HG02852 (cell line): ENCODE data around the gene POSTN.

Source experiments
- ATAC-seq: cut with Tn5 transposase; IDR thresholded peaks from one replicate; pipeline ENCODE4 v1.9.1; 2021; ENCODE audit warnings: mild to moderate bottlenecking, moderate library complexity; ENCODE audit not compliant: unreplicated experiment

POSTN gene

DNA sequence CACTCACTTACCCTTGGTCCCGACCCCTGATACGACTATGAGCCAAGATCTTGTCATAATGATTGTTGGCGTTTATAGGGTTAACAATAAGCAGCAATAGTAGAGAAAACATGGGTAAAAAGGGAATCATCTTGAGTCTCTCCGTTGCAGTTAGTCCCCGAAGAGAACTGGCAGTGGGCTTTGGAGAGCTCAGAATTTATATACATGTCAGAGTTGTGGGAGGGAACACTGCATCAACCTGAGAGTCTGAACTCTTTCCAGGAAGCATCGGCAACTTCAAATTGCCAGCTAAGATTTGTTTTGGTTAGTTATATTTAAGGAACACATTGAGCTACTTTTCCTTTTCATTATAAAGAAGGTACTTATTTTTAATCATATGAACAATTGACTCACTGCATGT lies at the start of gene POSTN:
POSTN (minus strand) TSS at position 172 of the 400 bp plus-strand sequence; CDS start at position 130, 42 bp downstream.
- no peak for ATAC-seq

DNA sequence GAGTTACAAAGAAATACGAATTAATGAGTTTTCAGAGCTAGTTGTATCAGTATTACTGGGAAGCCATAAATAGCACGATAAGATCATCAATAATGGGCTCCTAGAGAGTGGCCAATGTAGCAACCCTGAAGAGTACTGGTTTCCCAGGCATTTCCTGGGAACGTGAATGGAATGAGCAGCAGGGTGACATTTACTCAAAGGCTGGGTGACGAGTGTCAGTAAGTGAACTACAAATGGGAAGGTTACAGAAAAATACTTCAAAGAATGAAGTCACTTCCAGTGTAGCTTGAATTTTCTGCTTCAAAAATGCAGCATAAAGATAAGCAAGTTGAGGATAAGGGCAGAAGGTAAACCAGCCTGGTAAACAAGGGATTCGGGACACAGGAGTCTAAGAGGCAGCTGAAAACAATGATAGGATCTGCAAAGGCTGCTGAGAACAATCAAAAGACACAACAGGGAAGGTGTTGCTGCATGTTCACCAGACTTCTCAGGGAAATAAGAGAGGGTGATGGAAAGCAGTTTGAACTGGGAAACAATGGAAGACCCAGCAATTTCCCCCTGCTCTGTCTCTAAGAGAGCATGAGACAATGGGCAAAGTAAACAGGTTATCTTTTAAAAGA lies 48.6 kb upstream of the POSTN start:
- ATAC-seq, result no peak

DNA sequence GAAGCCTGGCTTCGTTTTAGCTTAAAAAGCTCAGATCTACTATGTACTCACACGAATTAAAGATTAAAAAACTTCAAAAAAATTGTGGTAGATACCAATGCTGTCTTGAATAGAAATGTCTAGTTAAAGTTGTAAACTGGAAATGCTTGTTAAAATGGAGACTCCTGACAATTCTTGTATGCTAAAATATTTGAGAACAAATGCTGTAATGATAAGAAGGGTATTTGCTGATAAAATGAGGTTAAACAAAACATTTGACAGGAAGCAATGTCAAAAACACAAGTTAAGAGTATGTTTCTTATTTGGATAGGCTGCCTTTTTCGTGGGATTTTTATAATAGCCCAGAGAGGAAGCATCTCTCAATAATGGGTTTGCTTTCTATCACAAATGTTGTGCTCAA lies 48.0 kb upstream of the POSTN start:
- ATAC-seq, result no peak

GRCh38 chr13:37645181-37645740 lies 46.7 kb upstream of the POSTN start:
- ATAC-seq, result no peak

DNA sequence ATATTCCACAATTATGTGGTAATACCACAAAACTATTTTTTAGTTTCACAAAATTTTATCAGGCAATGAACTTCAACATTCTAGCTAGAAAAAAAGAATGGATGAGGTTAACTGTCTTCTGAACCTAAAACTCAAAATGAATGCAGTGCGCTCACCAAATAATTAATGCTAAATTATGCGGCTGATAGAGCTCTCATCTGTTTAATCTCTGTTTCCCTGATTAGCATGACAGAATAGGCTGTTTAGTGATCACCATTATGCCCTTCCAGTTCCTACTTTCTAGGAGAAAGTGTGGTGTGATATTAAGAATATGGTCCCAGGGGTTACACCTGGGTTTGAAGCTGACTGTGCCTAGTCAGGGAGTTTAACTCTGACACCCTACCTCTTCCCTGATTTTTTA lies 42.8 kb upstream of the POSTN start:
- no peak for ATAC-seq

DNA sequence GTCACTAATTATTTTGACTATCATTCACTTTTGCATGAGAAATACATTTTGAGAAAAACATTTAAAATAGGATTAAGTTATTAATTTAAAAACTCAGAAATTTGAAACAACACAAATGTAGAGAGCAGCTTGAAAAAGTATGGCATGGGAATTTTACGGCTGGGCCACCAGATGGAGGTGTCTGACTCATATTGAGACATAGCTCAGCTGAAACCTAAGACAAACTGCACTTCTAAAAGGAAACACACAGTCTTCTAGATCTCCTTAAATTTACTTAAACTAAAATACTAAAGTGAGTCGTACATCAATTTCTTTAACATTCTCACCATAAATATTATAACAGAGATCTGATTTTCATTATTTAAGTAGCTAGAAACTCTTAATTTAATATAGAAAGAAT lies 41.9 kb upstream of the POSTN start:
- ATAC-seq, result no peak

GRCh38 chr13:37636701-37637100 lies 38.1 kb upstream of the POSTN start:
- ATAC-seq, result no peak

DNA sequence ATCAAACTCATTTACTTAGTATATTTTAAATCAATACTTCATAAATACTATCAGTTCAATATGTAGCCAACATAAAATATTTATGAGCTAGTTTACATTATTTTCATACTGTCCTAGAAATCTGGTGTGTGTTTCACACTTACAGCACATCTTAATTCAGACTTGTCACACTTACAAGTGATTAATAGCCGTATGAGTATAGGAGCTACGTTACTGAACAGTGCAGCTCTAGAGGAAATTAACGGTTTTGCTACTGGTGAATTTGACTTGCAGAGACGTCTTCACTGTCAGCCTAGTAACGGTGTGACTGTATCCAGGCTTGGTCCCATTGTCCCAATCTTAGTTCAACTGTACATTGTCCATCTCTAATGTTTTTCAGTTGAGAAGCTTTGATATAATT lies 33.7 kb upstream of the POSTN start:
- no peak for ATAC-seq

DNA sequence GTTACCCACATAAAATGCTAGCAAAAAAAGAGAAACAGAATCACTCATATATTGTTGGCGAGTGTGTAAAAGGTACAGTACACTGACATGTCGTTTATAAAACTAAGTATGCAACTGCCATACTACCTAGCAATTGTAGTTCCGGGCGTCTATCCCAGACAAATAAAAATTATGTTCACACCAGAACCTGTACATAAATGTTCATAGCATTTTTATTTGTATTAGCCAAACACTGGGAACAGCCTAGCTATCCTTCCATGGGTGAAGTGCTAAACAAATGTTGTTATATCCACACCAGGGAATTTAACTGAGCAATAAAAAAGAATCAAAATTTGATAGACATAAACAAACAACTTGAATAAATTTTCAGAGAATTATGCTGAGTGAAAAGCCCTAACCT lies 28.9 kb upstream of the POSTN start:
- no peak for ATAC-seq

- no peak for ATAC-seq
These were observed 23.3 kb upstream of the POSTN start for GRCh38 chr13:37621811-37622361.

- ATAC-seq, result no peak
These were observed 20.0 kb upstream of the POSTN start for GRCh38 chr13:37618554-37618953.

DNA sequence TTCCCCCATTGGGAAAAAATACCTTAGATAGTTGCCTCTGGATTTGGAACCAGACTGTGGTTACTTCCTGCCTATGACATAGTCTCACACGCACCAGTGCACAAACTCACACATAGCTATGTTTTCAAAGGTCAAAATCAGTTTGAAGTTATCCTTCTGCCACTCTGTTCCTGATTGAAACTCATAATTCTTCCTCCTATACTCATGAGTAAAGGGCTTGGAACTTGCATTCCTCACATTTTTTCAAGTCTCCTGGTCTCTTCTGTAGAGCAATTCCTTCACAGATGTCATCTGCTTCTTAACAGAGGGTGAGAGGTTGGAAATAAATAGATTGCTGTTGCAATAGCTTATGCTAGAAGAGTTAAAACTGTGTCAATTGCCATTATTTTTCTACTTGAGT lies 18.6 kb upstream of the POSTN start:
- ATAC-seq, result no peak

DNA sequence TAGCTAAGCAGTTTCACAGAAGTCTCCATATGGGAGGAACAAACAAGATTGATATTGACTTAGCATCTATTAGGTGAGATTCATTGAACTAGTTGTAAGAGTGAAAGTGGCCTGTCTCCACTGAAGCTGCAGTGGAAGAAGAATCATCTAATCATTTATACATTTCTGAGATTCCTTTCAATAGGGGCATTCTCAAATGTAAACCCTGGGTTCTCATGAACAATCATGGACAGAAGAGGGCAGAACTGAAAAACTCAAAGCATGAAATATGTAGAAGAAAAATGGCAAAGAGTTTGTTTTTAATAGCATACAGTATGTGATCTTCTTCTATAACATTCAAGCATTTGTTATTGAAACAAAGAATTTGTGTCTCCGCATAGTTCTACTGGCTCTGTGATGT lies 17.6 kb upstream of the POSTN start:
- no peak for ATAC-seq

DNA sequence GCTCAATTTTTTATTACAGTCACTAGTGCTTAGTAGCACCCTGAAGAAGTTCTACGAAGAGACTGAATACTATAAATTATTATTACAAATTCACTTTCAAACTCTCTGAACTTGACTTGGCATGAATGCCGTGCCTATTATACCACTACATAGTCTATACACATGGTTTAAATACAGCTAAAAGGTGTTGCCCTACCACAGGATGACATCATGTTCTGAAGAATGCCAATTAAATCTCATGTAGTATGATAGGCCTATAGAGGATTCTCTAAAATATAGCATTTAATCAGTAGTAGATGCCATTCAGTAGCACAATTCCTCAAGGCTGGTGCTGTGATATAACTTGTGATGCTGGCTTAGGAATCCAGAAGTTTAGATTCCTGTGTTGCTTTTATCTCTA lies 16.7 kb upstream of the POSTN start:
- no peak for ATAC-seq

- no peak for ATAC-seq
These were observed 15.1 kb upstream of the POSTN start for GRCh38 chr13:37613638-37614037.

DNA sequence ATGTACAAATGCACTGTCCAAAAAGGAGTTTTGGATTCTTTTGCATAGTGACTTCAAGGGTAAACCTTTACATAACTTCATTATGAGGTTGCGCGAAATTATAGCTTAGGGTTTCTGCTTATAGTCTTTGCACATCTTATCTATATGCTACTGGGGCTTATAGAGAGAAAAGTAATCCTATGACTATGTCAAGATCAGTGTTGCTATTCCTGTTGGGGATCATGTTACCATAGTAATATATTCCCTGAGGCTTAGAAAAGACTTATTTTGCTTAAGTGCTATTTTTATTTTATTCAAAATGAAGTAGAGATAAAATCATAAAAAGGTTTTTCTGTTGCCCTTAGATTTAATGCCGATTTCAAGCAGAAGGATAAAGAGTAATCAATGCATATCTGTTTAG lies 14.7 kb upstream of the POSTN start:
- ATAC-seq, result no peak

DNA sequence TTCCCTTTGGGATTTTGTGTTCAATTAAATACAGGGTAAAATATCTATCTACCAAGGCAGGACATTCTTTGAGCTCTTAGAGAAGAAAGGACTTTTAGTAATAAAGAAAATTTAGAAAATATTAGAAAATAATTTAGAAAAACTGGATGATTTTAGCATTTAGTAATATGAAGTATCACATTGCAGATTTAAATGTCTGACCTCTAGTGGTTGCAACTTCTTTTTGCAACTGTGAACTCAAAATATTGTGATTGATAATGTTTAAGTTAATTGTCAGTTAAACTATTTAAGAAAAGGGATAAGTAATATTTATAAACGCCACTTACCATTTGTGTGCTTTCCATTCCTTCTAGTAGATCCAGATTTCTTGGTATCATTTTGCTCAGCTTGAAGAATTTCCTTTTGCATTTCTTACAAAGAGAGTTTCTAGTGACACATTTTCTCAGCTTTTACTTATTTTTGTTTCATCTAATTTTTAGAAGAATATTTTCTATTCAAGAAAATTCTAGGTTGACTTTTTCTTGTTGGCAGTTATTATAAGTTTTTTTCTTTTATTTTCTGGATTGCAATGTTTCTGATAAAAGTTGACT lies 10.3 kb upstream of the POSTN start:
- ATAC-seq, result no peak

- ATAC-seq, result no peak
These were observed 4.3 kb upstream of the POSTN start for GRCh38 chr13:37602733-37603381.

DNA sequence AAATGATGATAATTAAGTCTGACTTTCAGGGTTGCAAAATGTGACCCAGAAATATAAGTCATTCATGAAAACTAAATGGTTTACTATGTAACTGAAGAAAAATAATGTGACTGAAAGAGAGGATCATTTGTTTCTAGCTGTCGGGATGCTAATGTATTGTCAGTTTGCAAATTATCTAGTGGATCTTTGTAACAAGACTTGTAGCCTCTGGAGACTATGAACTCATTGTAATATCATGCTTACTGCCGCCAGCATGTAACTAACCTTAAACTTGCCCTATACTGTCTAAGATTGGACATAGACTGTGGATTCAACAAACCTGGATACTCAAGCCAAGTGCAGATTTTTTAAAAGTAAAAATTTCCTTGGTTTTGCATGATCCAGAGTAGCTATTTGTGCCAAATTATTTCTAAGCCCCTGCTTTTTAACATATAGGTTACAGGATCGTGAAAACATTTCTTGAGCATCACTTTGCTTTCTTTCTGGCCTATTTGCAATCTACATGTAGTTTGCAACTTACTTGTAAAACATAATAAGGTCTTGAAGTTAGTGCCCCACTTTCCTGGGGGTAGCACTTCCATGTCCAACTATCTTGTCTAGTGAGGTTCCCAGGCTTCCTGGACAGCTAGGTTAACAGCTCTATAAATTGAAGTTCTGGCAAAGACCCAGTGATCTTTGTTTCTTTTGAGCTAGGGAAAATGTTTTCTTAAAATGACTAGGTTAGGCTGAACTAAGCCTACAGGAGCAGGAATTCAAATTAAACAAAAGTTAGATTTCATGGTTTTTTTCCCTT lies 3.3 kb upstream of the POSTN start:
- ATAC-seq, result no peak

DNA sequence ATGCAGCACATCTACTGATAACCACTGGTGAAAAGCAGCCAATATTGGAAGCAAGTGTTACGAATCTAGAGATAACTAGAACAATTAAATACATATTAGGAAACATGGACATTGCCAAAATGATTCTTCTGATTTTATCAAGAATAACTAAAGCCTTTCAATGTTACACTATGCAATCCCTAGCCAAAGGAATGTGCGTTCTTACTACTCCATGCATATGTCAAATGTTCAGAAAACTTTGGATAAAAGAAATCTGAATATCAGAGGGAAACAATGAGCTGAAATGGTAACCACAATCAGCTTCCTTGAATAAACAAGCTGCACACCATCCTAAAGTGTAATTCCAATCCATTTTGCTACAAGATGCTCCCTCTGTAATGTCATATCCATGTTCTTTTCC lies 951 bp upstream of the POSTN start:
- no peak for ATAC-seq

- ATAC-seq, result no peak
These were observed 1.0 kb downstream of the POSTN start for GRCh38 chr13:37597477-37598025.
